GM12873 (cell line): ENCODE data around the gene DIS3L2.

Source experiments
- CTCF ChIP-seq: IDR thresholded peaks from 2 replicates; pipeline ENCODE4 v1.5.1; 2012; ENCODE audit warnings: low read depth, mild to moderate bottlenecking, moderate library complexity, low read length, control low read depth; ENCODE audit not compliant: insufficient read depth; ENCODE audit errors: missing control alignments

DIS3L2 gene

GRCh38 chr2:232001073-232001472 is 39.6 kb downstream of the DIS3L2 start:
- TF ChIP-seq CTCF: no peak

GRCh38 chr2:232006253-232006652 is 44.7 kb downstream of the DIS3L2 start:
- no peak for TF ChIP-seq CTCF

GRCh38 chr2:232008907-232009638 is 47.6 kb downstream of the DIS3L2 start:
- TF ChIP-seq CTCF: no peak

- no peak for TF ChIP-seq CTCF
These were observed 48.2 kb downstream of the DIS3L2 start for GRCh38 chr2:232009639-232010274.

- TF ChIP-seq CTCF: no peak
These were observed 52.3 kb downstream of the DIS3L2 start for GRCh38 chr2:232013701-232014353.

- TF ChIP-seq CTCF: no peak
These were observed 53.2 kb downstream of the DIS3L2 start for GRCh38 chr2:232014681-232015080.

- no peak for TF ChIP-seq CTCF
These were observed 56.7 kb downstream of the DIS3L2 start for GRCh38 chr2:232018181-232018580.
